Immature natural killer cell (primary cell): Measurements from ENCODE around the gene WDR35. TPM values are rescaled to one million over a fixed set of nuclear protein-coding genes. Genes with fewer than 3 reads are reported as not detected.
"Not testable (repeated sequence)": the region's sequence is repeated elsewhere in the genome, so short reads cannot be mapped to it uniquely, and the experiment has no call there.

Experiments used
- DNase-seq, 3 donors: peaks; one replicate each; pipeline ENCODE4 v3.0.0; 2022; ENCODE audit warnings: mixed read lengths in 1 of 3
- H3K27ac Mint-ChIP-seq, 6 donors: one replicate each; pipeline ENCODE4 v1.8.0; 2020; ENCODE audit warnings: mixed read lengths in 6 of 6, mild to moderate bottlenecking in 5 of 6, inconsistent platforms in 4 of 6, moderate library complexity in 3 of 6
- H3K27me3 Mint-ChIP-seq, 3 donors: one replicate each; pipeline ENCODE4 v1.8.0; 2020 to 2021; ENCODE audit warnings: low read depth in 3 of 3, mild to moderate bottlenecking in 3 of 3, mixed read lengths in 3 of 3, moderate library complexity in 3 of 3, inconsistent platforms in 1 of 3
- H3K36me3 Mint-ChIP-seq, 3 donors: one replicate each; pipeline ENCODE4 v1.8.0; 2020; ENCODE audit warnings: mixed read lengths in 3 of 3, inconsistent platforms in 2 of 3, mild to moderate bottlenecking in 2 of 3
- H3K4me1 Mint-ChIP-seq, 2 donors: one replicate each; pipeline ENCODE4 v1.8.0; 2020; ENCODE audit warnings: inconsistent platforms in 2 of 2, mild to moderate bottlenecking in 2 of 2, mixed read lengths in 2 of 2, moderate library complexity in 1 of 2
- H3K4me3 Mint-ChIP-seq, 5 donors: one replicate each; pipeline ENCODE4 v1.8.0; 2020; ENCODE audit warnings: mild to moderate bottlenecking in 5 of 5, mixed read lengths in 5 of 5, inconsistent platforms in 3 of 5, moderate library complexity in 3 of 5
- H3K9me3 Mint-ChIP-seq, 6 donors: one replicate each; pipeline ENCODE4 v1.8.0; 2020; ENCODE audit warnings: mild to moderate bottlenecking in 6 of 6, mixed read lengths in 6 of 6, inconsistent platforms in 4 of 6, moderate library complexity in 3 of 6
- polyA plus RNA-seq, 3 donors: library from polyadenylated mRNA; unstranded; fragments of 300-500 nt; fragmentation: Illumina TruSeq; gene quantifications; one replicate each; pipeline ENCODE4 v1.2.3, GENCODE V29; 2021

Gene WDR35
- polyA plus RNA-seq, 3 donors from 2014 or later = 2.3 to 2.7 (median 2.4) TPM

- DNase-seq = no peak
- Mint-ChIP-seq H3K36me3 (peaks cover 10 to 30% (median 24%) of the 10 kb centered on the region in 3 donors), H3K4me3 (no peak overlapping the region), H3K9me3 (no peaks in the 10 kb centered on the region), H3K27me3 (peaks cover 0 to 2% (median 0%) of the 10 kb centered on the region in 3 donors), H3K27ac (no peak overlapping the region), H3K4me1 (no peaks in the 10 kb centered on the region)
Observed at GRCh38 chr2:19944205-19944845, 45.6 kb downstream of the WDR35 start.

GRCh38 chr2:19943189-19943588 is 46.7 kb downstream of the WDR35 start:
- H3K4me1 Mint-ChIP-seq = no peaks in the 10 kb centered on the region
- no peaks in the 10 kb centered on the region for H3K9me3 Mint-ChIP-seq
- H3K36me3 Mint-ChIP-seq = peaks cover 14 to 28% (median 25%) of the 10 kb centered on the region in 3 donors
- no peak overlapping the region for H3K4me3 Mint-ChIP-seq
- H3K27ac Mint-ChIP-seq = no peak overlapping the region
- H3K27me3 Mint-ChIP-seq = peaks cover 0 to 1% (median 0%) of the 10 kb centered on the region in 3 donors
- DNase-seq = no peak

DNA sequence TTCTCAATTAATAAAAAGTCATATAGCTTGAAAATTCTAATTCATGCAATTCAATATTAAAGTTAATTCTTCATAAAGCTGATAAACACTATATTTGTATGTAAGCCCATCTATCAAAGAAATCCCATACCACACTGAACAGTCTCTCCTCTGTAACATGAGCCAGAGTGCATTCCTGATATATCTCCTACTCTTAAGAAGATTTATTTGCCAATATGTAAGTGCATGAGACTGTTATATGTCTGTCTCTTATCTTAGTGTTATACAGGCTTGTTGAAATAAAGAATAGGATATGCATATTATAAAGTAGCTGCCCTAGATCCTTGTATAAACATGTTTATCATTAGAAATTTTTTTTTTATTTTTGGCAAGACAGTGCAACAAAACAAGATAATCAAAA is 47.7 kb downstream of the WDR35 start:
- no peak overlapping the region for H3K4me3 Mint-ChIP-seq
- no peaks in the 10 kb centered on the region for H3K4me1 Mint-ChIP-seq
- peaks cover 18 to 34% (median 24%) of the 10 kb centered on the region in 3 donors for H3K36me3 Mint-ChIP-seq
- H3K9me3 Mint-ChIP-seq = no peaks in the 10 kb centered on the region
- no peak for DNase-seq
- no peak overlapping the region for H3K27ac Mint-ChIP-seq
- H3K27me3 Mint-ChIP-seq = peaks cover 0 to 1% (median 0%) of the 10 kb centered on the region in 3 donors

DNA sequence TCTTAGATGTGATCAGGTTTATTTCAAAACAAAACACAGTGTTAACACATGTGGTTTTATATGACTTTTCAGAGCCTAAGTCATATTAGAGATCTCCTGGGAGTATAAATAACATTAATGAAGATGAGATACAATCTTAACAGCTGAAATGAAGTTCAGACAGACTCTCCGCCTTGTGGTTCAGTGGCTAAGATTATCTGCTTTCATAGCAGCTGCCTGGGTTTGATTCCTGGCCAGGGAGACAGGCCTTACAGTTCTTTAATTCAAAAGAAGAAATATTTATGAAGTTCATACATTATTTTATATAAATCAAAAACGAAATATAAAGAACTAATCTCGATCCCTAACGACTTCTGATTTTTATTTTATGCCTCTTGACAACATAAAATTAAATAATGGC is 52.9 kb downstream of the WDR35 start:
- Mint-ChIP-seq H3K27ac (no peak overlapping the region), H3K4me3 (no peak overlapping the region), H3K36me3 (peaks cover 32 to 38% (median 34%) of the 10 kb centered on the region in 3 donors), H3K9me3 (no peaks in the 10 kb centered on the region), H3K27me3 (no peaks in the 10 kb centered on the region), H3K4me1 (no peaks in the 10 kb centered on the region)
- DNase-seq = no peak

- H3K27me3 Mint-ChIP-seq = no peaks in the 10 kb centered on the region
- H3K4me1 Mint-ChIP-seq = no peaks in the 10 kb centered on the region
- peaks cover 34 to 40% (median 40%) of the 10 kb centered on the region in 3 donors for H3K36me3 Mint-ChIP-seq
- no peak overlapping the region for H3K4me3 Mint-ChIP-seq
- peaks cover 0 to under 1% (median 0%) of the 10 kb centered on the region in 6 donors for H3K9me3 Mint-ChIP-seq
- no peak for DNase-seq
- no peak overlapping the region for H3K27ac Mint-ChIP-seq
Observed at GRCh38 chr2:19936203-19936602, 53.7 kb downstream of the WDR35 start.

- Mint-ChIP-seq H3K36me3 (peaks cover 44 to 53% (median 45%) of the 10 kb centered on the region in 3 donors), H3K4me3 (no peak overlapping the region), H3K9me3 (peaks cover 0 to 10% (median 7%) of the 10 kb centered on the region in 6 donors), H3K27me3 (peaks cover 0 to 4% (median 0%) of the 10 kb centered on the region in 3 donors), H3K4me1 (no peaks in the 10 kb centered on the region), H3K27ac (no peak overlapping the region)
- DNase-seq = no peak
Observed at GRCh38 chr2:19933351-19933981, 56.4 kb downstream of the WDR35 start.

GRCh38 chr2:19932928-19933327 is 57.0 kb downstream of the WDR35 start:
- Mint-ChIP-seq H3K27ac (no peak overlapping the region), H3K36me3 (peaks cover 47 to 56% (median 48%) of the 10 kb centered on the region in 3 donors), H3K4me1 (no peaks in the 10 kb centered on the region), H3K27me3 (peaks cover 0 to 4% (median 0%) of the 10 kb centered on the region in 3 donors), H3K9me3 (peaks cover 2 to 16% (median 10%) of the 10 kb centered on the region in 6 donors), H3K4me3 (no peak overlapping the region)
- DNase-seq = no peak

DNA sequence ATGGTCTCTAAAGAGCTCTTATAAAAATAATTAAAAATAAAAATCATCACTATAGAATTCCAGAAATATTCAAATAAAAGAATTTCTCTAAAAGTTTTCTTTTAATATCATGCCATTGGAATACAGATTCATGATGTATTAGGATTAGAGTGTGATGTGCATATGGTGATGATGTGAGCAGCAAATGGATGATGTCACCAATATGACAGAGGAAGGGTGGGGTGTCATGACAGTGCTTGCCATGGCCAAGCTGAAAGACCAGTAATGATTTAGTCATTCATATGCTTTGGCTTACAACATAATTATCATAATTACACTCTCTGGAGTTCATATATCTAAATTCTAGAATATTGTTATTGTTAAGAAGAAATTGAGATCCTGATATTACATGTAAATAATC is 60.7 kb downstream of the WDR35 start:
- Mint-ChIP-seq H3K4me1 (no peaks in the 10 kb centered on the region), H3K27ac (no peak overlapping the region), H3K27me3 (peaks cover 0 to 4% (median 1%) of the 10 kb centered on the region in 3 donors), H3K36me3 (peaks cover 55 to 72% (median 64%) of the 10 kb centered on the region in 3 donors), H3K4me3 (no peak overlapping the region), H3K9me3 (peaks cover 16 to 35% (median 25%) of the 10 kb centered on the region in 6 donors)
- no peak for DNase-seq

DNA sequence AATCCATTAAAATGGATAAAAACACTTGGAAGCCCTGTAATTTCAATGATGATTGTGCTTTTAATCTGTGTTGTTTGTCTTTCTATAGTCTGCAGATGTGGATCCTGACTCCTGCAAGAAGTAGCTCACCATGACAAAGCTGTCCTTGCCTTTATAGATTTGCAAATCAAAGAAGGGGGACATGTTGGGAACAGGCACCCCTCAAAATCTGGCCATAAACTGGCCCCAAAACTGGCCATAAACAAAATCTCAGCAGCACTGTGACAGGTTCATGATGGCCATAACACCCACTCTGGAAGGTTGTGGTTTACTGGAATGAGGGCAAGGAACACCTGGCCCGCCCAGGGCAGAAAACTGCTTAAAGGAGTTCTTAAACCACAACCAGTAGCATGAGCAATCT is 62.1 kb downstream of the WDR35 start:
- DNase-seq = not testable (repeated sequence)
- H3K9me3 Mint-ChIP-seq = peaks cover 16 to 35% (median 25%) of the 10 kb centered on the region in 6 donors

GRCh38 chr2:19924526-19924925 is 65.4 kb downstream of the WDR35 start:
- not testable (repeated sequence) for H3K27ac Mint-ChIP-seq, H3K4me3 Mint-ChIP-seq, H3K27me3 Mint-ChIP-seq, DNase-seq, H3K4me1 Mint-ChIP-seq
- Mint-ChIP-seq H3K36me3 (peaks cover 39 to 68% (median 56%) of the 10 kb centered on the region in 3 donors), H3K9me3 (peaks cover 14 to 35% (median 25%) of the 10 kb centered on the region in 6 donors)

More for the DNA sequence above, 62.1 kb downstream of the WDR35 start:
- peaks cover 51 to 67% (median 65%) of the 10 kb centered on the region in 3 donors for H3K36me3 Mint-ChIP-seq
- H3K27me3 Mint-ChIP-seq, H3K27ac Mint-ChIP-seq, H3K4me1 Mint-ChIP-seq, H3K4me3 Mint-ChIP-seq: not testable (repeated sequence)

DNA sequence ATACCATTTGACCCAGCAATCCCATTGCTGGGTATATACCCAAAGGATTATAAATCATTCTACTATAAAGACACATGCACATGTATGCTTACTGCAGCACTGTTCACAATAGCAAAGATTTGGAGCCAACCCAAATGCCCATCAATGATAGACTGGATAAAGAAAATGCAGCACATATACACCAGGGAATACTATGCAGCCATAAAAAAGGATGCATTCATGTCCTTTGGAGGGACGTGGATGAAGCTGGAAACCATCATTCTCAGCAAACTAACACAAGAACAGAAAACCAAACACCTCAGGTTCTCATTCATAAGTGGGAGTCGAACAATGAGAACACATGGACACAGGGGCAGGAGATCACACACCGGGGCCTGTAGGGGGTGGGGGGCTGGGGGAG is 67.7 kb downstream of the WDR35 start:
- H3K27me3 Mint-ChIP-seq, DNase-seq, H3K4me1 Mint-ChIP-seq, H3K4me3 Mint-ChIP-seq, H3K27ac Mint-ChIP-seq: not testable (repeated sequence)
- peaks cover 27 to 59% (median 45%) of the 10 kb centered on the region in 3 donors for H3K36me3 Mint-ChIP-seq
- peaks cover 6 to 11% (median 10%) of the 10 kb centered on the region in 6 donors for H3K9me3 Mint-ChIP-seq

DNA sequence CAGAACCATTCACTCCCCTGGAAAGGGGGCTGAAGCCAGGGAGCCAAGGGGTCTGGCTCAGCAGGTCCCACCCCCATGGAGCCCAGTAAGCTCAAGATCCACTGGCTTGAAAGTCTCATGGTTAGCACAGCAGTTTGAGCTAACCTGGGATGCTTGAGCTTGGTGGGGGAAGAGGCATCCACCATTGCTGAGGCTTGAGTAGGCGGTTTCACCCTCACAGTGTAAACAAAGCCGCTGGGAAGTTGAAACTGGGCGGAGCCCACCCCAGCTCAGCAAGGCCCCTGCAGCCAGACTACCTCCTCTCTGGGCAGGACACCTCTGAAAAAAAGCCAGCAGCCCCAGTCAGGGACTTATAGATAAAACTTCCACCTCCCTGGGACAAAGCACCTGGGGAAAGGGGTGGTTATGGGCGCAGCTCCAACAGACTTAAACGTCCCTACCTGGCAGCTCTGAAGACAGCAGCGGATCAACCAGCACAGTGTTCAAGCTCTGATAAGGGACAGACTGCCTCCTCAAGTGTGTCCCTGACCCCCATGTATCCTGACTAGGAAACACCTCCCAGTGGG is 73.4 kb downstream of the WDR35 start:
- Mint-ChIP-seq H3K27ac (no peak overlapping the region), H3K4me3 (no peak overlapping the region), H3K27me3 (peaks cover 0 to 1% (median 0%) of the 10 kb centered on the region in 3 donors), H3K9me3 (no peaks in the 10 kb centered on the region), H3K36me3 (peaks cover 5 to 42% (median 26%) of the 10 kb centered on the region in 3 donors), H3K4me1 (no peaks in the 10 kb centered on the region)
- no peak for DNase-seq

- peaks cover 8 to 33% (median 19%) of the 10 kb centered on the region in 3 donors for H3K36me3 Mint-ChIP-seq
- H3K27ac Mint-ChIP-seq = no peak overlapping the region
- no peak overlapping the region for H3K4me3 Mint-ChIP-seq
- H3K9me3 Mint-ChIP-seq = no peaks in the 10 kb centered on the region
- H3K27me3 Mint-ChIP-seq = peaks cover 0 to 1% (median 0%) of the 10 kb centered on the region in 3 donors
- DNase-seq = no peak
- H3K4me1 Mint-ChIP-seq = no peaks in the 10 kb centered on the region
Observed at GRCh38 chr2:19914266-19914975, 75.5 kb downstream of the WDR35 start.
